ENCODE measurements around the gene UBR4.

UBR4 gene

DNA sequence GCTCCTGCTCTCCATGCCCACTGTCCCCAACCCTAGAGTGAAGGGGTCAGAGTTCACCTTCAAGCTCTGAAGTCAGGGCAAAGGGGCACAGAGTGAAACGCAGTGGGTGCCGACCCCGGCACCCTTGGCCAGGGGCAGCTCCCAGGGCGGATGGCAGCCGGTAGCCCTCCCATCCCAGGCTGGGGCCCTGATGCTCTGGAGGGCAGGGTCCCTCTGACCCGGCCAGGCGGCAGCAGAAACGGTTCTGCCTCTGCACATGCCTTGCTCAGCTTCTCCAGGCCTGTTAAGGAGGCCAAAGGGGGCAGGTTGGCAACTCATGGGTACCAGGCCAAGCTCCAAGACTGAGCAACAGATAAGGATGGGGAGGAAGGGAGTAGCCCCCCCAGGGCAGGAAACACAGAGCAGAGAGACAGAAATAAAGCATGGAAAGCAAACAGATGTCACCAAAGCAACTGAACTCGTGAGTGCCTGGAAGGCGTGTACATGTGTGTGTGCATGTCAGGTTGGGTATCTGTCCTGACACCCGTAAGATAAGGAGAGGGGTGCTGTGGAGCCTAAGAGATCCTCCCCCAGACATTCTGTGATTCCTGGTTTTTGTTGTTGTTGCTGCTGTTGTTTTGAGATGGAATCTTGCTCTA, 141.3 kb downstream of the UBR4 start:
- DNase-seq = no peak

DNA sequence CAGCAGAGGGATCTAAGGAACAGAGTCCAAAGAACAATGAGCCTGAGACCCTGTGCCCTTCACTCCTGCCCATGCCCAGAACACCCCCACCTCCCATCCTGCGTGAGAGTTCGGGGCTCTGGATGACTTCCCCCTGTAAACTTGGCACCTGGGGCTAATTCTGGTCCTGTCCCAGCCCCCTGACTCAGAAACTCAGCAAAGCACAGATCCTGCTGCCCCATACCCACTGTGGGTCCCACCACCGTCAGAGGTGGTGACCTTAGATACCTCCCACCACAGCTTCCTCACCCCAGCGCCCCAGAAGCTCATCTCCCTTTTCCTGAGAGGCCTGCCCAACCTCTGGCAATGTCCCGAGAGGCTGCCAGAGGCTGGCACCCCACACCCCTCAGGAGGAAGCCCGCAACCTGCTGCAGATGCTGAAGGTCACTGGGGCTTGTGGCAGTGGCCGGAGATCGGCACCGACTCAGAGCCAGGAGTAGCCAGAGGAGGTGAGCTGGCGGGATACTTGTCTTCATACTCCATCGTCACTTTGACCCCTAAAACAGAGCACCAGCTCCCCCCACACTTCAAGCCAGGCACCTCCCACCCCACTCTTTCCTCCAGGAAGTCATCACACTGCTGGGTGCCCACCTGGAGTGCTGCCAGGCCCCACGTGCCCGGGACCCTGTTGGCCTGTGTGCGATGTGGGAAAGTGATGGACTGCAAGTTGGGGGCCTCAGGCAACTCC, 142.0 kb downstream of the UBR4 start:
- no peak for DNase-seq

DNA sequence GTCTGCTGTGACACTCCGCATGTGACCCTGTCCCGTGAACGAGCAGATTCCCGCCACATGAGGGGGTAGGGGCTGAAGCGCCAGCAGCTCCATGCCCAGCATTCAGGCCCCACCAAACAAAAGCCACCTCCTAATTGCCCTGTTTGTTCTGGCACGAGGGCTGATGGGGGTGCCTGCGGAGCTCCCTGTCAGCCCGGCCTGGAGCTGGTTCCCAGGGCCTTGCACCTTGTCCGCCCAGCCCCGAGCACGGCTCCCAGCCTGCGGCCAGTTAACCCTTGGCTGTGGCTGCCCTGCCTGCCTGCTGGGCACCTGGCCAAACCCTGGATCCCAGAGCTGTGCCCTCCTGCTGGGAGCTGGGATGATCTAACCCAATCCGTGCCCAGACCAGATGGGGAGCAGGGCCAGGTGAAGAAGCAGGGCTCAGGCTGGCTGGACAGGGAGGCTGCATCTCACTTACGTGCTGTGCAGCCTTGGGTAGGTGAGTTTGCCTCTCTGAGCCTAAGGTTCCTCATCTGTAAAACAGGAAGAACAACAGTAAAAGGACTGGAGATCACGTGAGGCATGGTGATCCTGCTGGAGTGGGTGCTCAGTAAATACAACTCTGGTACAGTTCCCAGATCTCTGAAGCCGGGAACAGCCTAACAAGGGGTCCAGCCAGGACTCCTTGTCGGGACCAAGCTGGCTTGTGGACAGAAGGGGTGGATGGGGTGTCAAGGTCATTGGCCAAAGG, 142.7 kb downstream of the UBR4 start:
- no peak for DNase-seq

DNA sequence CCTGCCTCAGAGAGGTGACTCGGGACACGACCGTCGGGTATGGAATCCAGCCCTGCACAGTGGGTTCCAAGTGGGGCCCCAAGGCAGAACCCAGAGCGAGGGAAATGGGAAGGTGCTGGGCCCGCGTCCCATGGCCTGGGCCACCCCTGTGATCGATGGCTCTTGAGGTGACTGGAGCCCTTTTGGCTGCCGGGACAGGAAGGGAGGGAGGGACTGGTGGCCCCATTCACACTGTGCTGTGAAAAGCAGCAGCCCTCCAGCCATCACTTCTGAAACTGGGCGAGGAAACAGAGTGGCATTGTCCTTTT, 143.2 kb downstream of the UBR4 start:
- DNase-seq = no peak

DNA sequence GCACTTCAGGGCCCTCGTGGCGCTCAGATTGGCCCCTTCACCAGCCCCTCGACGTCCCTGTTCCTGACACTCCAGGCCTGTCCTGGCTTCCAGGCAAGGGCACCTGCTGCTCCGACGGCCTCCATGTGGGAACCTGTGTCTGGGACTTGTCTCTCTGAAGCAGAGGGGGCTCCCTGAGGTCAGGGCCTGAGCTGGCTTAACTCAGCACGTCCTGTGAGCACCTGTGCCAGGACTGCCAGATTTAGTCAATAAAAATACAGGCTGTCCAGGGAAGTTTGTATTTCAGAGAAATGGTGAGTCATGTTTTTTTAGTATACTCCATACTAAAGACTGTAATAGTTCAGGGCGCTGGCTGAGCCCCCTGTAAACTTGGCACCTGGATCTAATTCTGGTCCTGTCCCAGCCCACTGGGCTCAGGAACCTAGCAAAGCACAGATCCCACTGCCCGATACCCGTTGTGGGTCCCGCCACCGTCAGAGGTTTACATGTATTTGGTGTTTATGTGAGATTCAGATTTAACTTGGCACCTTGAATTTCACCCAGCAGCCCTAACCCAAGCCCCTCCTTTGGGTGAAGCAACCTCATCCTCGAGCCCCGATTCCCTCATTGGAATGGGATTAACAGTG, 143.7 kb downstream of the UBR4 start:
- DNase-seq = no peak

DNA sequence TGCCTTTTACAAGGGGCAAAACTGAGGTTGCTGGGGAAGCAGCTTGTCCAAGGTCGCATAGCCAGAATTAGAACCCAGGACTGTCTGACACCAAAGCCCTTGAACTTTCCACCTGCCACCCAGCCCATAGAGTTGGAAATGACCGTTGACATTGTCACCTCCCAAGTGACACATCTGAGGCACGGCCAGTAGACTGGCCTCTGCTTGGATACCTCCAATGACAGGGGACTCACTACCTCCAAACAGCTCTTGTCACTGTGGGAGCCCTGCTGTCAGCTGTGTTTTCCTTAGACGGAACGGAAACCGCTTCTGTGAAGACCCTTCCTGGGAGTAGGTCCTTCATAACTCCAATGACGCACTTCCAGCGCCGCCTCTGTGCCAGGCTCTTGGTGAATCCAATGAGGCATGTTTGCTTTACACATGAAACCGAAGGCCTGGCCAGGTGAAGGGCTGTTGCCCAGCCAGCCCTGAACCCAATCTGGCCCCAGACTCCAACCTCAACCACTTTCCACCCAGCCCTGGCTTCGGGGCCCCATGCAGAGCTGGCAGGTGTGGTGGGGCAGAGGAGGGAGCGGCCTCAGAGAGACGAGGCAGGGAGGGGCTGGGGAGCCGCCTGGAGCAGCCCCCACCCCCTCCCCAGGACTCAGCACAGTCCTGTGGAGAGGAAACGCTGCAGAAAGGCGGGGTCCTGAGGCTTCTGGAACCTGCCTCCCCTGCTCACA, 144.4 kb downstream of the UBR4 start:
- DNase-seq = no peak

DNA sequence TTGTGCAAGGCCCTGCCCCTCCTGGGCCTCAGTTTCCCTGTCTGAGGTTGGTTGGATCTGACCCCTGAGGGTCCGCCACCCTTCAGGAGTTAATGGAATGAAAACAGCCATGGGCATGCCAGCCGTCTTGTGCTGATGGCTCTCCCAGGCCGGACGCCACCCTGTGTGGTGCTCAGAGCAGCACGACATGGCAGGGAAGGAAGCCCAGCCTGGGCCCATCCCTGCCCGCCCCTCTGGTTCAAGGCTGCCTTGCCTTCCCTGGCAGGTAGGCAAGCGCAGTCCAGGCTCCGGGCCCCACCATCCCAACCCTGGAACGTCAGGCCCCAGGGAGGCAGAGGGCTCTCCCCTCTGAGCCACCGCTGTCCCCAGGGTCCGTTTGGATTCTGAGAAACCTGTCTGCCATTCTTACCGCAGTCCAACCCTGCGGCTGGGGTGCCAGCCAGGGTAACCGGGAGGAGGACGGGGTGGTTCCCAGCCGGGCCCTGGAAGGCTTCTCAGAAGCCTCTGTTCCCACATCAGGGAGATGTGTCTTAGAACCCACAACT, 145.1 kb downstream of the UBR4 start:
- DNase-seq = no peak

DNA sequence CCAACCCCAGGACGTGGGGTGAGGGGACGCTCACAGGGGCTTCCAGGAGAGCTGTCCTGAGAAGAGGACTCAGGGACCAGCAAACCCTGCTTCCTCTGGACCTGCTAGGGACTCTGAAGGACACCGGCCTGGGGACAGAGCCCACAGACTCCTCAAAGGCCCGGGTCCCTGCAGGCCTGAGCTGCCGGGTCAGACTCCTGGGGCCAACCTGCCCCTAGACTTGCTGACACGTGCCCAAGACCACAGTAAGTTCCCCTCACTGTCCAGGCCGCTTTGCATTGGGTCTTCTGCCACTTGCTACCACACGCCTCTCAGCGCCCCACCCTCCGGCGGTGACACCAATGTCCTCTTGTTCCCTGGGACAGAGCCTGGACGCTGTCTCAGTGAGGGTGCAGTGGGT, 146.9 kb downstream of the UBR4 start:
- DNase-seq = no peak

DNA sequence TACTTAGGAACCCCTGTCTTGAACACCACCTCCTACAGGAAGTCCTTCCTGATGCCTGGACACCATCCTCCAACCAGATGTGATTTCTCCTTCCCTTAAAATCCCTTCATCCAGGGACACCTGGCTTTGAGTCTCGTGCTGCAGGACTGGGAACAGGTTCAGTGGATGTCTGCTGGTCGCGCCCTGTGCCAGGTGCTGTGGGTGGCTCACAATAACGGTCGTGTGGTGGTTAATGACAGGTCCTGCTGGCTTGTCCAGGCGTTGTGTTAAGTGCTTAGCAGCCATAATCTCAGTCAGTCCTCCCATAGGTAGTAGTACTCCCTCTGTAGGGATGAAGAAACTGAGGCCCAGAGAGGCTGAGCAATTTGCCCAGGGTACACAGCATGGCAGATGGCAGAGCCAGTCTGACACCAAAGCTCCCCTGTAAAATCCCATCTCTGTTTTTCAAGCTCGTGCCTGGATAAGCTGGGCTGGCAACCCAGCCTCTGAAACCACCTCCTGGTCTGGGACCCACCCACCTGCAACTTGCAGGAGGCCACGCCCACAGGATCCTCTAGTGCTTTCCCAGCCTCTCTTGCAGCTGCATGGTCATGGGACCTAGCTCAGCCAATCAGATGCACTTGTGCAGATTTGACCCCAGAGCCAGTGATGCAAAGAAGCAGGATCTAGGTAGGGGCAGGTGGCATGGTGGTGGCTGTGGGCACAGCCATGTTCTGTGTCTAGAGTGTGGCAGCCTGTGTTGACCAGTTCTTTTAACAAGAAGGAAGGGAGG, 147.6 kb downstream of the UBR4 start:
- DNase-seq = no peak

DNA sequence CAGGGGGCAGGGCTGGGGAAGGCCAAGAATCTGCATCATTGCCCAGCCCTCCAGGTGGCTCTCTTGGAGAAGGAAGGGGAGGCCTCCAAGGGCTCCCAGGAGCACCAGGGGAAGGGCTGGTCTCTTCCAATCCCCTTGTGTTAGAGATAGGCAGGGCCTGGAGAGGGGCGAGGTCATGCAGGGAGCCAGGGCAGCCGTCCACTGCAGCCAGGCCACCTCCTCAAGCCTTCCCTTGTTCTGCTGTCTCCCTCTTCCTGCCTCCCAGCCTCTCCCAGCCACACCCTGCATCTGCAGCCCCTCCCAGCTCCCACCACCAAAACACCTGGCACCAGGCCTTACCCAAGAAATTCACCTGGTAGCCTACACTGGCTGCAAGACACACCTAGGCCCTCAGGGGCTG, 148.3 kb downstream of the UBR4 start:
- no peak for DNase-seq

DNA sequence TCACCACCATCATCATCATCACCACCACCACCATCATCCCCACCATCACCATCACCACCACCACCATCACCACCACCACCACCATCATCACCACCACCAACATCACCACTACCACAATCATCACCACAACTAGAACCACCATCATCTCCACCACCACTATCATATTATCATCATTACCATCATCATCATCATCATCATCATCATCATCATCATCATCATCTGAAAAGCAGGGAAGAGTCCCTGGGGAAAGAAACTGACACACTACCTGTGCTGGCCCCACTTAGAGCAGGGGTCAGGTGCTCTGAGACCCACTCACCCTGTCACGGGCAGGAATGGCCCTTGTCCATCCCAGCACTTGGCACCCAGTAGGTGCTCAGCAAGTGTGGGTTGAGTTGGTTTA, 148.7 kb downstream of the UBR4 start:
- no peak for DNase-seq

DNA sequence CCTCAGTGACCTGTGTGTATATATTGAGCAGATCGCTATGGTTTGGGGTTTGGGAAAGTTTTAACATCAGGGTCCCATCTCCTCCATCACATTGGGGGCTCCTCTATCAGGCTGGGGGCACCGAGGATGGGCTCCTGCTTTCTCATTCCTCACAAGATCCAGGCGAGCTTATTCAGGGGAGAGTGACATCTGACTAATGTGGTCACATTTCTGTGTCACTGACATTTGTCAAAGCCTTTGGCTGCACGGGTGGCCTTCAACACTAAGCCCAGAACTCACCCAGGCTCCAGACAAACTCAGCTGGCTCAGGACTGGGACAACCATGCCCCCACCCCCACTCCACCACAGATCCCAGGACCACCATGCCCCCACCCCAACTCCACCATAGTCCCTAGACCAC, 150.3 kb downstream of the UBR4 start:
- DNase-seq = no peak

DNA sequence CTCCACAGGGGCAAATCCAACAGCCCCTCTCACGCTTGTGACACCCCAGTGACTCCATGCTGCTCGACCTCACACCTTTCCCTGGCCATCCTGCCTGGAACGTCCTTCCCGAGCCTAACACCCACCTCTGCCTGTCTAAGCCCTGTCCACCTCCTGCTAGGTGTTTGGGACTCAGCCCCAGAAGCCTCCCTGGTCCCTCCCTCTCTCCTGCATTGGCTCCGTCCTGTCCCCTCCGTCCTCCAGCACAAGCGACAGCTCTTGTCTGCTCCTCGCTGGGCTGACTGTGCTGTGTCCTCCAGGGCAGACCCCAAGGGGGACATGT, 151.6 kb downstream of the UBR4 start:
- DNase-seq = no peak

DNA sequence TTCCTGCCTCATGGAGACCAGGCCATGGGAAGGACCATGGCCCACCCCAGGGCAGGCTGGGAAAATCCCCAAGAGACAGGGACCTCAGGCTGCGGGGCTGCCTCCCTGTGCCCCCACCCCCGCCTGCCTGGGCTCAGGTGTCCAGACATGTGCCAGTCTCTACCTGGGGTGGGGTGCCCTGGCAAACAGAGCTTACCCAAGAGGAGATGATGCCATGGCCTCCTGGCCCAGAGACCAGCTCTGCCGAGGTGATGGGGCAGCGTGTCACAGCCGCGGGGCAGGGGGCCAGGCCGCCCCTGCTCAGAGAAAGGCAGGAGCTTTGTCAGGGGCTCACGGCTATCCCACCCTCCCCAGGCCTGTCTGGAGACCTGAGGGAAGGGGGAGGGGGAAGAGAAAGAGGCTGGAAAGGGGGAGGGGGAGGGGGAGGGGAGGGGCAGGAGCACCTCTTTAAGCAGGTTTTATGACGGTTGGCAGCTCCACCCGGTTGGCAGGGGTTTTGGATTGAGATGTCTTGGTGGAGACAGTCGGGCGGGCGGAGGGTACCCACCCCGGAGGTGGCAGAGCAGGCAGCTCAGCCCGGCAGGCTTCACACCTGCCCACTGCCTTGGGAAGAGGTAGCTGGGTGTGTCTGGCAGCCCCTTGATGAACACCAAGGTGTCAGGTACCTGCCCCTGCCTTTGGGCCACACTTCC, 152.1 kb downstream of the UBR4 start:
- DNase-seq = no peak

DNA sequence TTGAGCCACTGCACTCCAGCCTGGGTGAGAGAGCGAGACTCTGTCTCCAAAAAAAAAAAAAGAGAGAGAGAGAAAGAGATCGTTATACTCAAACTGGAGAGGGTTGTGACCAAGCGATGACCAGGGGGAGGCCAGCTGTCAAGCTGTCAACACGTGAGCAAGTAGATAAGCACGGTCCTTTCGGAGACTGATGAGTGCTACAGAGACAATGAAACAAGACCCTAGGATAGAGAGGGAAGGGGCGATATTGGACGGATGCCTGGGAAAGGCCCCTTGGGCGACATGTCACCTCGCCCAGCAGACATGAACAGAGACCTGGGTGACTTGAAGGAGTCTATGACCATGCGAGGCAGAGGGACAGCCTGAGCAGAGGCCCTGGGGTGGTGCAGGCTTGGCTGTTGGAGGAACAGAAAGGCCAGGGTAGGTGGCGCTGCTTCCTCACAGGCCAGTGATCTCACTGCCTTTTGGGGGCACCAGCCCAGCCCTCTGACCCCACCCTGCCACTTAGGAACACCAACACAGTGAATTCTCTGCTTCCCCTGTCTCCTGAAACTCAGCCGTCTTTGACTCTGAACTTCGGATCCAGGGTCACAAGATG, 152.8 kb downstream of the UBR4 start:
- no peak for DNase-seq

DNA sequence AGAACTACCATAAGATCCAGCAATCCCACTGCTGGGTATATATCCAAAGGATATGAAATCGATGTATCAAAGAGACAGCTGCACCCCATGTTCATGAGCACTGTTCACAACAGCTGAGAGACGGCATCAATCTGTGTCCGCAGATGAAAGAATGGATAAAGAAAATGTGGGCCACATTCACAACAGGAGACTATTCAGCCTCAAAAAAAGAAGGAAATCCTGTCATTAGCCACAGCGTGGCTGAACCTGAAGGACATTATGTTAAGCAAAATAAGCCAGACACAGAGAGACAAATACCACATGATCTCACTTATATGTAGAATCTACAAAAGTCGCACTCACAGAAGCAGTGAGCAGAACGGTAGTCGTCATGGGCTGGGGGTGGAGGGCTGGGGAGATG, 154.4 kb downstream of the UBR4 start:
- DNase-seq = no peak

DNA sequence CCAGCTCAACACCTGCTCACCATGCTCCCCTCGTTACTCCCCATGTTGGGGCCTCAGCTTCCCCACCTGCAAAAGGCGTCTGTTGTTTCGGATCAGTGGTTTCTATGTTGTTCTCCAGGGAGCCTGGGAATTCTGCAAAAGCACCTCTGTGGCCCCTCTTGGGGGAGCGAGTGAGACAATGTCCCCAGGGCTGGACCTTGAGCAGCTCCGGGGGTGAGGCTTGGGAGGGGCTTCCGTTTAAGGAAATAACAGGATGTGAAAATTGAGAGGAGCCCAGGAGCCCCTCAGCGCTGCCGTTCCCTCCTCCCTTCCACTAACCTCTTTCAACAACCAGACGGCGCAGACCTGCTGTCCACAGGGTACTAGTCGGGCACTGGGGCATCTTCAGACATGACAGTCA, 155.1 kb downstream of the UBR4 start:
- DNase-seq = no peak

DNA sequence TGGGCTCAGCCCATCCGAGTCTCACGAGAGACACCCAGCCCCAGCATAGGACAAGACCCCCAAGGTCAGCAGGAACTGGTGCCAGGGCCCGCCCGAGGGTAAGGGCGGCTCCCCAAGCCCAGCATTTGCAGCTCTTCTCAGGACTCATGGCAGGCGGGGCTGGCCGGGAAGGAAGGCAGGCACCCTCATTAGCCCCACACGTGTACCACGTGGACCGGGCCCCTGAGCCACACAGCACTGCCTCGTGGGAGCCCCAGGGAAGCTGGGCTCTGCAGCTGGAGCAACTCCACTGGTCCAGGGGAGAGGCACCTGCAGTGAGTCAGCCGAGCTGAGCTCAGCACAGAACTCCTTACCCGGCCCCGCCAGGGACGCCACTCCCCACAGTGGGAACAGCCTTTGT, 155.8 kb downstream of the UBR4 start:
- DNase-seq = no peak

DNA sequence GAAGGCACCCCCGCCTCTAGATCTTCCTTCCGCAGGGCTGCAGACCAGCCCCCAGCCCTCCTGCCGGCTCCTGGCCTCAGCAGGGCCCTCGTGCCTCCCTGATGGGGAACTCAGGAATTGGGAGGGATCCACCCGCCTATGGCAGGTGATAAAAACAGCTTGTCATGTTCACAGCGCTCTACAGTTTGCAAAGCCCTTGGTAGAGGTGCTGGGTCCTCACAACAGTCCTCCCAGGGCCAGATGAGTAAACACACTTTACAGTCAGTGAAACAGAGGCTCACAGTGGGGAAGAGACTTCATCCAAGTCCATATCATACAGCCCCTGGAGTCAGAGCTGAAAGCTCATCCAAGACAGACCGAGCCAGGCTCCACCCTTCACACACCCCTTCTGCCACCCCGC, 156.6 kb downstream of the UBR4 start:
- no peak for DNase-seq

DNA sequence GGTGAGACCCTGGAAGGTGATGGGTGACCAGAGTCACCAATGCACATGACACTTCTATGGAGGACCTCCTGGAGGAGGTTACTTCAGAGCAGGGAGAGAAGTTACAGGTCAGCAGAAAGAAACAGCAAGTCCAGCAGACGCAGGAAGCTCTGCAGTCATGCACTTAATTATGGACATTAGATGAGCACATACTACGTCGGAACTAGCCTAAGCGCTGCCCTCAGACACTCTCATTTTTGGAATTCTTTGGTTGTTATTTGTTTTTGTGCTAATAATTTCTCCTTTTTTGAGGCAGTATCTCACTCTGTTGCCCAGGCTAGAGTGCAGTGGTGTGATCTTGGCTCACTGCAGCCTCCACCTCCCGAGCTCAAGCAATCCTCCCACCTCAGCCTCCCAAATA, 160.3 kb downstream of the UBR4 start:
- no peak for DNase-seq

DNA sequence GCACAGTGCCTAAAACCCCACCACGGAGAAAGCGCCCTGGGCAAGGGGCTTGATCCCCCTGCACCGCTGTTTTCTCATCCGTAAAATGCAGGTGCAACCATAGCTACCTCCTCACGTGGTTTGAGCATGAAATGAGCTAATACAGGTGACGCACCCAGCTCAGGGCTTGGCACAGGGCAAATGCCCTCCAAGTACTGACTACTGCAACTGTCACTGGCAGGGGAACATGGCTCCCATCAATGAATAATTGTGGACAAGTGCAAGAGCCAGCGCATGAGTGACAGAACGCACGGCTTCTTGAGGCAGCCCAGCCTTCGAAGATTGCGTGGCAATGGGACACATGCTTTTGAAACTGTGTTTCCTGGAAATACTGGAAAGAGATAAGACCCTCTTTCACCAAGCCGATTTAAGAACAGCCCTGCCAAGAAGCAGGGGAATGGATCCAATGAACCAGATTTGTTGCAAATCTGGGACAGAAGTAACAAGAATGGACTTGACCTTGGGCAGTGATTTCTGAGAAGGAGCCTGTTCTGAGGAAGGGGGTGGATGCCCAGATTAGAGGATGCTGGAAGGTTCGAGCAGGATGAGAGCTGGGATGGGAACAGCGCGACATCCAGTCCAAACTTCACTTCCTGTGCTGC, 160.8 kb downstream of the UBR4 start:
- DNase-seq = no peak

Measured in stimulated activated CD4-positive, alpha-beta T cell treated with anti-CD3 and anti-CD28 coated beads, Interleukin-4, amount 100 ng/mL, for 24 hours (primary cell).